Skin of body (tissue), 2 donors: Measurements from ENCODE around the gene GTPBP1. TPM values are rescaled to one million over a fixed set of nuclear protein-coding genes. Genes with fewer than 3 reads are reported as not detected.

ENCODE experiments used
- DNase-seq: peaks from one replicate; lab custom pipeline; 2025; lab: John Stamatoyannopoulos, UW
- total RNA-seq: library from RNA; depleted of rRNA; stranded (reverse); fragments of >200 nt; gene quantifications from one replicate; pipeline ENCODE4 v1.2.3, GENCODE V29; 2014

The GTPBP1 gene
- total RNA-seq, 1 donor from 2014 or later, result 42.4 TPM

DNA sequence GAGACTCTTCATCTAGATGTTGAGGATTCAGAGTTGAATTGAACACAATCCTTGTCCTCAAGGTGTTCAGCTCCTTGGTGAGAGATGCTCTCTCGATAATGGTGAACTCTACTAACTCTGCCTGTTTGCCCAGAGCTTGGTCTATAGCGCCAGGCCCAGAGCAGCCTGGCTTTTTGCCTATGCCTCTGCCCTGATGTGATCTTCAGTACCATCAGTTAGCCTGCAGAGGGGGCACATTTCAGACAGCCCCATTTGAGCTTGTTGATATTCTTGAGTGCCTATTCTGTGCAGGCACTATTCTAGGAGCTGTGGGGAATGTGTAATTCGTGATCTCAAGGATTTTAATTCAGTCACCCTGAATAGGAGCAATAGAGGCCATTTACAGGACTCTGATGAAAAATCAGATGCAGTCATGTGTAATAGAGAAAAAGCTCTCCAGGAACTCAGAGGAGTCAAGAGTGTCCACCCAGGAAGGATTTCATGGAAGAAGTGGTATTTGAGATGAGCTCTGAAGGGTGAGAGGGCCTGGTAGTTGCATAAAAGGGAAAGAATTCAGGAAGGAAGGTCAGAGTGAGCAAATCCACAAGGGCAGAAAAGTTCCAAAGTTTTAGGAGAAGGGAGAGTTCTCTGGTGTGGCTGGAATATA lies 19.3 kb downstream of the GTPBP1 start:
- DNase-seq, result no peak

- no peak for DNase-seq
These were observed 20.3 kb downstream of the GTPBP1 start for GRCh38 chr22:38725900-38726655.

GRCh38 chr22:38727123-38727522 lies 21.4 kb downstream of the GTPBP1 start:
- no peak for DNase-seq

DNA sequence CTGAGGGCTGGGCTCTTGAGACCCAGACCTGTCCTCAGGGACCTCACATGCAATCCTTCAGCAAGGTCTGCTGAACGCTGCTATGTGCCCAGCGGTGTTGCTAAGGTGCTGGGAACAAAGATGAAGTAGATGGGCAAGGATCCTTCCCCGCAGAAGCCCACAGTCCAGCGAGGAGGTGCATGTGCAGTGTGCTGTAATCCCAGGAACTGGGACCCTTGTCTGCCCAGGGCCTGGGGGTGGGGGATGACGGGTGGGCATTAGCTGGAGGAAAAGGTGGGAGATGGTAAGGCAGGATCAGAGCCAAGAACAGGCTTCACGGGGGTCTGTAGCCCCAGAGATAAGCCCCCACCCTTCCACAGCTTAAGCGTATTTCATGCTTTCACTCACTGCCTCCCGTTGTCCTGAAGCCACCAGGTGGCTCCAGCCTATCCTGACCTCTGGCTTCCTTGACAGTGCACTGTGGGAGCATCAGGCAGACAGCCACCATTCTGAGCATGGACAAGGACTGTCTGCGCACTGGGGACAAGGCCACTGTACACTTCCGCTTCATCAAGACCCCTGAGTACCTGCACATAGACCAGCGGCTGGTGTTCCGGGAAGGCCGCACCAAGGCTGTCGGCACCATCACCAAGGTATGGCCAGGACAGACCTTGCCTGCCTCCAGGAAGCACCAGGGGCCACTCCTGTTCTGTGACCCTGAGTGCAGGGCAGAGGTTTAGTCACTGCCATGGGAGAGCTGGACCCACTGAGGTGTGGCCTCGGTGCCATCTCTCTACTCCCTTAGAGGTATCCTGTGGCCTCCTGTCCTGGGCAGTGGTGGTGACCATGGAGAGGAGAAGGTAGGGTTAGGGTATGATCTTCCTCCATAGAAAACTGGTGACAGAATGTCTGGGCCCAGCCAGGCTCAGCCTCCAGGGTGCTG lies 22.0 kb downstream of the GTPBP1 start:
- no peak for DNase-seq

DNA sequence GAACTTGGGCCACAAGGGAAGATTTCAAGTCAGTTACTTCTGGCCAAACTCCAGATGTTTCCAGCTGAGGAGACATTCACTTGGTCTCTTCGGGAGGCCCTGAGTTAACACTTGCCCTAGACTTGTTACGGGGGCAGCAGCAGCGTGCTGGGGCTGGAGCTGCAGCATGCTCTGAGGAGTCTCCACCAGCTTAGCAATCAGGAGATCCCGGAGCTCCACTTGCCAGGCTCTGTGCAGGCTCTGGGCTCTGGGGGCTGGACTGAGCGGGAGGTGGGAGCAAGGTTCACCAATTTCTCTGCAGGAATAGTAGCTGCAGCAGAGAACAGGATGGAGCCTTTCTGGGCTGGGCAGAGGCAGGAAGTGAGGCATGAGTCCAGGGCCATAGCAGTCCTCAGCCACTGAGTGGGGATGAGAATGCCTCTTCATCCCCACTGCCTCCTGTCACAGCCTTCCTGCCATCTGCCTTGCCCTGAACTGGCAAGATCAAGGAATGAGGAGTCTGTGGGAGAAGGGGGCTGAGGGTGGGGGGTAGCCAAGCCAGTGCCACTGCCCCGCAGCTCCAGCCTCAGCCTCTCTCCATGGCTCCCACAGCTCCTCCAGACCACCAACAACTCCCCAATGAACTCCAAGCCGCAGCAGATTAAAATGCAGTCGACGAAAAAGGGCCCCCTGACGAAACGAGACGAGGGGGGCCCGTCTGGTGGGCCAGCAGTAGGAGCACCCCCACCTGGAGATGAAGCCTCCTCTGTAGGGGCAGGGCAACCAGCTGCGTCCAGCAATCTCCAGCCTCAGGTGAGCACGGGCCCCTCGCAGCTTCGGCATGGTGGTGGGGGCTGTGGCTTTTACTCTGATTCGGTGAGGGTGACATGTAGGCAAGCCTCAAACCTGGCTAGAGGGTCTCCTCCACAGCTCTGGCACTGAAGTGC lies 23.4 kb downstream of the GTPBP1 start:
- DNase-seq, result no peak

- DNase-seq, result no peak
These were observed 24.2 kb downstream of the GTPBP1 start for GRCh38 chr22:38729946-38730345.

GRCh38 chr22:38730411-38730871 lies 24.7 kb downstream of the GTPBP1 start:
- no peak for DNase-seq

DNA sequence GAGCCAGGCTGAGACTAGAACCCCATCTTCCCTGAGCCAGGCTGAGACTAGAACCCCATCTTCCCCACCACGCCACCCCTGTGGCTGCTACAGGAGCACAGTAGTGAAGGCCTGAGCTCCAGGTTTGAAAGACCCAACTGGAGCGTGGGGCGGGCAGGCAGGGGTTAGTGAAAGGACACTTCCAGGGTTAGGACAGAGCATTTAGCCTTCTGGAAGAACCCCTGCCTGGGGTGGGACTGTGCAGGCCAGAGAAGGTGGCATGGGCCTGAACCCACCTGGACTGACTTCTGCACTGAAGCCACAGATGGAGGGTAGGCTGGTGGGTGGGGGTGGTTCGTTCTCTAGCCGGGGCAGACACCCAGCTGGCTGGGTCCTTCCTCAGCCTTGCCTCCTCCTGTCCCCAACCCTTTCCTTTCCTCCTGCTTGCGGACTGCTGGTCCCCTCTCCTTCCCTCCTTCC lies 26.0 kb downstream of the GTPBP1 start:
- no peak for DNase-seq

DNA sequence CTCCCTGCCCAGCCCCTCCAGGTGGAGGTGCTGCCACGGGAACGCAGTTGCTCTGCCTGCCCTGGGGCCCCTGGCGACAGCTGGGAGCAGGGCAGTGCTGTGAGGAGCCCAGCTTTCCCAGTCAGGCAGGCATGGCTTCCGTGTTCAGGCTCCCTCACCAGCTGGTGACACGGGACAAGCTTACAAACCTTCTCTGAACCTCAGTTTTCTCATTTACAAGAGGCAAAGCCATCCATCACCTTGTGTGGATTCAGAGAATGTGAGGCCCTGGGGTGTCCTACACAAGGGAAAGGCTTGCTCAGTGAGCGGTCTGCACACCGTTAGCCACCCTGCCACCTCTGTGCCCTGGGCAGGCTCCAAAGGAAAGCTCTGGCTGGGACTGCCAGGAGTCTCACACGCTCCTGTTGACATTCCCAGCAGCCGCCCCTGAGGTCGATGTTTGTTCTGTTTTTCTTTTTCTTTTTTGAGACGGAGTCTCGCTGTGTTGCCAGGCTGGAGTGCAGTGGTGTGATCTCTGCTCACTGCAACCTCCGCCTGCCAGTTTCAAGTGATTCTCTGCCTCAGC lies 26.6 kb downstream of the GTPBP1 start:
- no peak for DNase-seq

DNA sequence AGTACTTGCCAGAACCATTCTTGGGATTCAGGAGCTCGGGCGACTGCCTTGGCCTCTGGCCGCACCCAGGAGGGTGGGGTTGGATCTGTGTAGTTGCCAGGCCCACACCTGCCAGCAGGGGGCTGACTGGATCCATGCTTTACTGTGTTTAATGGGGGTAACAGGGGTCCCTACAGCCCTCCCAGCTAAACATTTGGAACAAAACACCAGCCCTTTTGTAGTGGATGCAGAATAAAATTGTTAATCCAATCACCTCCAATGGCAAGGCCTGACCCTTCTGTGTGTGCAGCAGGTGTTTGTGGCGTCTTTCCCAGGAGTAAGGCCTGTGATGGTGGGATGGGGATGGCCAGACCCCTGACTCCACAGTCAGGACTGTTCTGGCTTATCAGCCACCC lies 27.6 kb downstream of the GTPBP1 start:
- no peak for DNase-seq

GRCh38 chr22:38733724-38734381 lies 28.1 kb downstream of the GTPBP1 start:
- no peak for DNase-seq

DNA sequence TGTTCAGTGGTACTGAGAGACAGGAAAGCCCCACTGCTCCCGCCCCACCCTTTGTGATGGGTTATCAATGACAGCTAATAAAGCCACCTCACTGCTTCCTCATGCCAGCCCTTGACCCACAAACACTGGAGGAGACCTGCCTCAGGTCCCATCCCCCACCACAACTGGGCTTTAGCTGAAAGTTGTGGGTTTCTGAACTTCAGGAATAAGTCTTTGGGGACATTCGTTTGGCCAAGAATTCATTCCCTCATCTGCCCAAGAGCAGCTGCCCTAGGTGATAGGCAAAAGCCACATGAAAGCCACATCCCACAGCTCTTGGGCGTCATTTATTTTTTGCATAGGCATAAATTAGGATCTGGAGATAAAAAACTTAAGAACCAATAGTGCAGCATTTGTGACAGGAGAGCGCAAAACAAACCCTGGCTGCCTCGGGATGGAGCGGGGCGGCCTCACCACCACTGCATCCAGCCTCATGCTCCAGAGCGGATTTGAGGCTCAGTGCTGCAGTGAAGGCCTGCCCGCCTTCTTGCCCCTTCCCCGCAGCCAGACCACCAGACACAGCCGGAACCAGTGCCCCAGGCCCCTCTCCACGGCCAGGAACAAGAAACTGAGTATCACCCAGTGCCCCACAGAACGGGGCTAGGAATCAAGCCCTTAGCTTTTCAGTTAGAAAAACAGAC lies 28.8 kb downstream of the GTPBP1 start:
- no peak for DNase-seq

DNA sequence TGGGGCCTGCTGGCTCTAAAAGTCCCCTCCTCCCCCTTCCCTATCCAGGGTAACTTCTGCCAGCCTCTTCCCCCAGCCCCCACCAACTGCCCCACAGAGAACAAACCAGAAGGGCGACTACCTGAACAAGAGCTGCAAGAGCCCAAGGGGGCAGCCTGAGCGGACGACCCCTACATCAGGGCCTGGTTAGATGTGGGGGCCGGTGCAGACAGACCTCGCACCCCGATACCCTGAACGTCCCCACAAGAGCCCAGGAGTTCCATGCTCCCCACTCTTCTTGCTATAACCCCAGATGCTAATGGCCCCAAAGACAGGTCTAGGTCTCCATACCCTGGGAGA lies 29.4 kb downstream of the GTPBP1 start:
- DNase-seq, result no peak

GRCh38 chr22:38735465-38736256 lies 29.9 kb downstream of the GTPBP1 start:
- no peak for DNase-seq

DNA sequence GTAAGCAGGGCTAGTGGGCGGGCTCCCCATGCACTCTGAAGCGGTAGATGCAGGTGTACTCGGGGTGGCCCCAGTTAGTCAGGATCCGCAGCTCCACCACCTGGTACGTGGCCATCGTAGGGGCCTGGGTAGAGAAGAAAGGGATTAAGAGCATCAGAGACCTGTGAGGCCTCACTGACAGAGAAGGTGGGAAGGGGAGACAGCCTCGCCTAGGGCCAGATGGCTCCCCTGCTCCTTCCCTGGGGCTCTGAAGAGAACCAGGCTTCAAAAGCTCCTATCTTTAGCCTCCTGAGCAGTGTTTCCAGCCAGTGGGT lies 30.5 kb downstream of the GTPBP1 start:
- no peak for DNase-seq

GRCh38 chr22:38737302-38738060 lies 31.7 kb downstream of the GTPBP1 start:
- no peak for DNase-seq

DNA sequence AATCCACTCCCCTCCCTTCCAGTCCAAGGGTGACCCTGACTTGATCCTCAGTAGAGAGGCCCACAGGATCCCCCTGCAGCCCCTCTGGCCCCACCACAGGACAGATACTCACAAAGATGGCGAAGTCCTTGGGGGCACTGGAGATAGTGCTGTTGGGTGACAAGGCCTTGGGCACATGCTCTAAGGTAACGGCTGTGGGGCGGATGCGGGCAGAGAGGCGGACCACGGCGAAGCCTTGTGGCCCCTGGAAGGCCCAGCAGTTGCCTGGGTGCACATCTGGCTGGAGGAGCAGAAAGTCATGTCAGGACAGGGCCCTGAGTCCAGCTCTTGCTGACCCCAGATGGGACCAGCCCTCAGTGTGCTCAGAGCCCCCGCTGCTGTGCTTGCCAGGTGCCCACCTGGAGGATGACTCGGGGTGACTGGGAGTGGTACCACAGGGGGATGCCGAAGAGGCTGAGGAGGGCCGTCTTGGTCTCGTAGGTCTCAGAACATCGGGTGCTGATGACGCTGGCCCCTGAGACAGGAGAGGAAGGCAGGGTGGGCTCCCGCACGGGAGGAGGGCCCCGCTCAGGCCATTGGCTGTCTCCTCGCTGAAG lies 32.8 kb downstream of the GTPBP1 start:
- DNase-seq, result no peak
